Ascending aorta (tissue), 2 donors: Measurements from ENCODE around the gene CEP112. TPM values are rescaled to one million over a fixed set of nuclear protein-coding genes. Genes with fewer than 3 reads are reported as not detected.

Experiments used
- DNase-seq, 2 donors: peaks; one replicate each; pipeline ENCODE4 v3.0.0-alpha.2; 2019; ENCODE audit warnings: low spot score in 2 of 2
- H3K27ac ChIP-seq, 2 donors: fragments of 200-600 bp; sonication (generic); one replicate each; pipeline ENCODE4 v1.5.1; 2016 to 2017; ENCODE audit warnings: mild to moderate bottlenecking in 1 of 2
- H3K27me3 ChIP-seq: fragments of 200-600 bp; sonication (generic); one replicate; pipeline ENCODE4 v1.5.1; 2017
- H3K36me3 ChIP-seq, 2 donors: fragments of 200-600 bp; sonication (generic); one replicate each; pipeline ENCODE4 v1.5.1; 2016
- H3K4me1 ChIP-seq, 2 donors: fragments of 200-600 bp; sonication (generic); one replicate each; pipeline ENCODE4 v1.5.1; 2016 to 2017; ENCODE audit warnings: mild to moderate bottlenecking in 1 of 2
- H3K4me3 ChIP-seq, 2 donors: fragments of 200-600 bp; sonication (generic); one replicate each; pipeline ENCODE4 v1.5.1; 2016 to 2017; ENCODE audit warnings: mild to moderate bottlenecking in 1 of 2
- H3K9me3 ChIP-seq, 2 donors: fragments of 200-600 bp; sonication (generic); one replicate each; pipeline ENCODE4 v1.5.1; 2016
- CTCF ChIP-seq, 3 experiments: fragments of 200-600 bp in 2 of 3; fragments of 450-650 bp in 1 of 3; sonication (generic) in 2 of 3; IDR thresholded peaks; one replicate each; pipeline ENCODE4 v1.5.1; 2016 to 2019; ENCODE audit warnings: antibody characterized with exemption in 3 of 3, mild to moderate bottlenecking in 1 of 3, moderate library complexity in 1 of 3
- intact Hi-C: fragments of 100-400 bp; cut with DNase I; formaldehyde crosslinking; loops from one replicate; pipeline ENCODE4 v1.15.1; 2023
- total RNA-seq: library from RNA; depleted of rRNA; stranded (reverse); fragments of >200 nt; gene quantifications from one replicate; pipeline ENCODE4 v1.1.0, GENCODE V29; 2016

The CEP112 gene
- total RNA-seq, 1 donor from 2014 or later = 11.4 TPM

GRCh38 chr17:65953316-65954147, 238.4 kb downstream of the CEP112 start:
- no peak for DNase-seq
- Histone ChIP-seq H3K4me3 (no peak overlapping the region), H3K27ac (no peak overlapping the region), H3K27me3 (no peaks in the 10 kb centered on the region), H3K4me1 (no peaks in the 10 kb centered on the region), H3K36me3 (peaks cover 0 to under 1% of the 10 kb centered on the region in 2 donors), H3K9me3 (no peaks in the 10 kb centered on the region)
- intact Hi-C loops = no loop called here
- no peak for TF ChIP-seq CTCF (IDR thresholded peaks at IDR 0.05)

GRCh38 chr17:65952586-65952985, 239.3 kb downstream of the CEP112 start:
- Histone ChIP-seq H3K27me3 (no peaks in the 10 kb centered on the region), H3K9me3 (no peaks in the 10 kb centered on the region), H3K4me3 (no peak overlapping the region), H3K4me1 (no peaks in the 10 kb centered on the region), H3K36me3 (no peaks in the 10 kb centered on the region), H3K27ac (no peak overlapping the region)
- intact Hi-C loops = no loop called here
- DNase-seq = no peak
- TF ChIP-seq CTCF (IDR thresholded peaks at IDR 0.05) = no peak

- intact Hi-C loops = no loop called here
- Histone ChIP-seq H3K4me1 (no peaks in the 10 kb centered on the region), H3K27ac (no peak overlapping the region), H3K4me3 (no peak overlapping the region), H3K27me3 (no peaks in the 10 kb centered on the region), H3K36me3 (no peaks in the 10 kb centered on the region), H3K9me3 (no peaks in the 10 kb centered on the region)
- no peak for TF ChIP-seq CTCF (IDR thresholded peaks at IDR 0.05)
- no peak for DNase-seq
Observed at GRCh38 chr17:65952015-65952414, 239.9 kb downstream of the CEP112 start.

GRCh38 chr17:65947831-65948230, 244.1 kb downstream of the CEP112 start:
- no peaks in the 10 kb centered on the region for H3K27me3 ChIP-seq
- H3K36me3 ChIP-seq = no peaks in the 10 kb centered on the region
- DNase-seq = no peak
- H3K9me3 ChIP-seq = no peaks in the 10 kb centered on the region
- no peak overlapping the region for H3K4me3 ChIP-seq
- intact Hi-C loops = no loop called here
- no peaks in the 10 kb centered on the region for H3K4me1 ChIP-seq
- TF ChIP-seq CTCF (IDR thresholded peaks at IDR 0.05) = no peak
- no peak overlapping the region for H3K27ac ChIP-seq

- intact Hi-C loops = no loop called here
- Histone ChIP-seq H3K9me3 (no peaks in the 10 kb centered on the region), H3K27ac (no peak overlapping the region), H3K27me3 (no peaks in the 10 kb centered on the region), H3K4me1 (no peaks in the 10 kb centered on the region), H3K36me3 (no peaks in the 10 kb centered on the region), H3K4me3 (no peak overlapping the region)
- DNase-seq = no peak
- no peak for TF ChIP-seq CTCF (IDR thresholded peaks at IDR 0.05)
Observed at GRCh38 chr17:65942592-65942991, 249.3 kb downstream of the CEP112 start.
